Cardiac muscle cell (in vitro differentiated cells and primary cell): ENCODE data around the gene POLE4. TPM values are rescaled to one million over a fixed set of nuclear protein-coding genes. Genes with fewer than 3 reads are reported as not detected.

Experiments
- DNase-seq, 2 donors: peaks; one replicate each; pipeline versions ENCODE4 v3.0.0 to v3.0.0-alpha.2; 2010 to 2017; ENCODE audit warnings: low read depth in 1 of 2, low spot score in 1 of 2
- H3K27ac ChIP-seq: fragments of 200-600 bp; sonication (generic); 2 replicates; pipeline ENCODE4 v1.5.1; 2016
- H3K27me3 ChIP-seq: fragments of 200-600 bp; sonication (generic); 2 replicates; pipeline ENCODE4 v1.6.0; 2016; ENCODE audit warnings: control low read depth
- H3K36me3 ChIP-seq: fragments of 200-600 bp; sonication (generic); 2 replicates; pipeline ENCODE4 v1.5.1; 2016; ENCODE audit warnings: control low read depth
- H3K4me1 ChIP-seq: fragments of 200-600 bp; sonication (generic); 2 replicates; pipeline ENCODE4 v1.8.1; 2017; ENCODE audit warnings: low read depth, mild to moderate bottlenecking, mixed run types
- H3K4me3 ChIP-seq: fragments of 200-600 bp; sonication (generic); 2 replicates; pipeline ENCODE4 v1.5.1; 2016; ENCODE audit warnings: mild to moderate bottlenecking
- H3K9me3 ChIP-seq: fragments of 200-600 bp; sonication (generic); 2 replicates; pipeline ENCODE4 v1.5.1; 2017; ENCODE audit warnings: low read depth, mild to moderate bottlenecking, control low read depth
- polyA plus RNA-seq: library from polyadenylated mRNA; unstranded; fragments of >200 nt; fragmentation: Nextera tagmentation; extraction: Ambion mirVana; gene quantifications from 2 replicates; pipeline ENCODE4 v1.2.1, GENCODE V29; 2016
- total RNA-seq: library from RNA; depleted of rRNA; stranded (reverse); fragments of >200 nt; gene quantifications from 2 replicates; pipeline ENCODE4 v1.2.3, GENCODE V29; 2016
- TF ChIP-seq, protein P1 (sequence below): IDR thresholded peaks from 2 replicates; pipeline ENCODE4 v1.5.1; 2012; ENCODE audit warnings: low read depth, mild to moderate bottlenecking, low read length

POLE4 gene
- total and polyA plus RNA-seq, 2 experiments from 2014 or later = 11.0 to 89.9 TPM

GRCh38 chr2:75002007-75002406, 43.6 kb downstream of the POLE4 start:
- H3K36me3 ChIP-seq = no peaks in the 10 kb centered on the region
- no peaks in the 10 kb centered on the region for H3K9me3 ChIP-seq
- DNase-seq = peak in 1 of 2 donors; percentile 87

DNA sequence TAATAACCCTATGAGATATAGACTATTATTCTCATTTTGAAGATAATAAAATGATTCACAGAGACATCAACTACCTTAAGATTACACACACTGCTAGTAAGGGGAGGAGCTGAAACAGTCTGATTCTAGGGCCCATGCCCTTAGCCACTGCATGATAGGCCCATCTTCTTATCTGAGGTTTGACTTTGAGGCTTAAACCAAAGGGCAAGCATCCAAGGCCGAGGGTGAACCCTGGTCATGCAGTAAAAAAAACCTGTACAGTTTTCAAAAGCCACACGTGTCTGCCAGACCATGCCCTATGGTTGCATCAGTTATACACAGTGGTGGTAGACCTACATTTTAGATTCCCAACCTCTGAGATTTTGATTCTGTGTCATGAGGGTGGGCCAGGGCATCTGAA, 44.8 kb downstream of the POLE4 start:
- TF ChIP-seq, protein P1, sequence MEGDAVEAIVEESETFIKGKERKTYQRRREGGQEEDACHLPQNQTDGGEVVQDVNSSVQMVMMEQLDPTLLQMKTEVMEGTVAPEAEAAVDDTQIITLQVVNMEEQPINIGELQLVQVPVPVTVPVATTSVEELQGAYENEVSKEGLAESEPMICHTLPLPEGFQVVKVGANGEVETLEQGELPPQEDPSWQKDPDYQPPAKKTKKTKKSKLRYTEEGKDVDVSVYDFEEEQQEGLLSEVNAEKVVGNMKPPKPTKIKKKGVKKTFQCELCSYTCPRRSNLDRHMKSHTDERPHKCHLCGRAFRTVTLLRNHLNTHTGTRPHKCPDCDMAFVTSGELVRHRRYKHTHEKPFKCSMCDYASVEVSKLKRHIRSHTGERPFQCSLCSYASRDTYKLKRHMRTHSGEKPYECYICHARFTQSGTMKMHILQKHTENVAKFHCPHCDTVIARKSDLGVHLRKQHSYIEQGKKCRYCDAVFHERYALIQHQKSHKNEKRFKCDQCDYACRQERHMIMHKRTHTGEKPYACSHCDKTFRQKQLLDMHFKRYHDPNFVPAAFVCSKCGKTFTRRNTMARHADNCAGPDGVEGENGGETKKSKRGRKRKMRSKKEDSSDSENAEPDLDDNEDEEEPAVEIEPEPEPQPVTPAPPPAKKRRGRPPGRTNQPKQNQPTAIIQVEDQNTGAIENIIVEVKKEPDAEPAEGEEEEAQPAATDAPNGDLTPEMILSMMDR = no peak
- Histone ChIP-seq H3K9me3 (no peaks in the 10 kb centered on the region), H3K27me3 (no peaks in the 10 kb centered on the region), H3K4me1 (no peaks in the 10 kb centered on the region), H3K36me3 (no peaks in the 10 kb centered on the region), H3K27ac (no peak overlapping the region), H3K4me3 (no peak overlapping the region)
- peak in 1 of 2 donors; percentile 78 for DNase-seq

More at GRCh38 chr2:75002007-75002406, 43.6 kb downstream of the POLE4 start:
- Histone ChIP-seq H3K4me1 (no peaks in the 10 kb centered on the region), H3K4me3 (no peak overlapping the region), H3K27ac (no peak overlapping the region), H3K27me3 (no peaks in the 10 kb centered on the region)
- TF ChIP-seq, protein P1 = no peak

DNA sequence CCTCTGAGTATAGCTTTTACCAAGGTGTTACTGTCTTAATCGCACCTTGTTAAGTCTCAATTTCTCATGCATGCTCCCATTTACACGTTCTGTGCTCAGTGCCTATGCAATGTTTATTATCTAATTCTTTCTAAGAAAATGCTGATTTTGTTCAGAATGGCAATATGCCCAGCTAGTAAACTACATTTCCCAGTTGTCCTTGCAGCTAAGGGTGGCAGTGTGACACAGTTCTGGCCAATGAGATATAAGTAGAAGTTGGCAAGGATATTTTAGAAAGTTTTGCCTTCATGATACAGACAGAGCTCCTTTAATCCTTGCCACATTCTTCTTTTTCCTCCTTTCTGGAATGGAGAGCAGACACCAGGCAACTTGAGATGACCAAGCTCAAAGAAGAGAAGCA, 45.3 kb downstream of the POLE4 start:
- TF ChIP-seq, protein P1 = no peak
- Histone ChIP-seq H3K9me3 (no peaks in the 10 kb centered on the region), H3K27ac (no peak overlapping the region), H3K36me3 (no peaks in the 10 kb centered on the region), H3K27me3 (no peaks in the 10 kb centered on the region), H3K4me3 (no peak overlapping the region), H3K4me1 (no peaks in the 10 kb centered on the region)
- peak in 1 of 2 donors; percentile 64 for DNase-seq

DNA sequence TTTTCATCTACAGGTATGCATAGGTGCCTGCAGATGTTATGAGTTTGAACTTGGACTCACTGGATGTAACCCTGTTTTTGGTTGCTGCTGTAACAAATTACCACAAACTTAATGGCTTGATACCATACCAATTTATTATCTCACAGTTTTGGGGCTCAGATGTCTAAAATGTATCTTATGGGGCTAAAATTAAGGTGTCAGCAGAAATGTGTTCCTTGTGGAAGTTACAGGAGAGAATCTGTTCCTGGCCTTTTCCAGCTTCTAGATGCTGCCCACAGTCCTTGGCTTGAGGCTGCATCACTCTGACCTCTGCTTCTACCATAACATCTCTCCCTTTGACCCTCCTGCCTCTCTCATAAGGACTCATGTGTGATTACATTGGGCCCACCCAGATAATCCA, 47.6 kb downstream of the POLE4 start:
- no peak for DNase-seq
- no peaks in the 10 kb centered on the region for H3K27me3 ChIP-seq
- no peak overlapping the region for H3K27ac ChIP-seq
- H3K4me1 ChIP-seq = no peaks in the 10 kb centered on the region
- H3K4me3 ChIP-seq = no peak overlapping the region
- TF ChIP-seq, protein P1 = no peak
- H3K36me3 ChIP-seq = no peaks in the 10 kb centered on the region
- no peaks in the 10 kb centered on the region for H3K9me3 ChIP-seq

DNA sequence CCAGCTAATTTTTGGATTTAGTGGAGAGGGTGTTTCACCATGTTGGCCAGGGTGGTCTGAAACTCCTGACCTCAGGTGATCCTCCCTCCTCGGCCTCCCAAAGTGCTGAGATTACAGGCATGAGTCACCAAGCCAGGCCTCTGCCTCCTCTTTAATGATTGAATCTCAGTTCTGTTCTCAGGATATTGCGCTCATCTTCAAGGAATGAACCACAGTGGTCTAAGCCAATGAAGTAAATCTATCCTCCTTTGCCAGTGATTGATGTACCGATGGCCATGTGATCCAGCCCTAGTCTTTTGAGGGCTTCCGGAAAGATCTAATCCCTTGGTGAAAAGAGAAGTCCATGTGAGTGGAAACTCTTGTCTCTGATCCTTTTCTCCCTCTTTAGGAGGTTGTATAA, 48.6 kb downstream of the POLE4 start:
- H3K9me3 ChIP-seq = no peaks in the 10 kb centered on the region
- TF ChIP-seq, protein P1 = no peak
- DNase-seq = no peak
- H3K27ac ChIP-seq = no peak overlapping the region
- H3K36me3 ChIP-seq = no peaks in the 10 kb centered on the region
- no peak overlapping the region for H3K4me3 ChIP-seq
- H3K4me1 ChIP-seq = no peaks in the 10 kb centered on the region
- H3K27me3 ChIP-seq = no peaks in the 10 kb centered on the region

GRCh38 chr2:75007819-75008218, 49.4 kb downstream of the POLE4 start:
- no peak for DNase-seq
- H3K36me3 ChIP-seq = no peaks in the 10 kb centered on the region
- no peak overlapping the region for H3K27ac ChIP-seq
- no peaks in the 10 kb centered on the region for H3K27me3 ChIP-seq
- TF ChIP-seq, protein P1 = no peak
- no peak overlapping the region for H3K4me3 ChIP-seq
- H3K9me3 ChIP-seq = no peaks in the 10 kb centered on the region
- no peaks in the 10 kb centered on the region for H3K4me1 ChIP-seq
